Panc1 (cell line): ENCODE results near the gene THEM4.

Source experiments
- CTCF ChIP-seq: fragments of 450-650 bp; IDR thresholded peaks from 2 replicates; pipeline ENCODE4 v1.5.1; 2017; ENCODE audit warnings: mild to moderate bottlenecking
- POLR2AphosphoS5 ChIP-seq: IDR thresholded peaks from 2 replicates; pipeline ENCODE4 v1.6.1; 2012; ENCODE audit warnings: mild to moderate bottlenecking, low read depth, low read length, moderate library complexity
- REST ChIP-seq, 2 experiments: IDR thresholded peaks; 2 replicates each; pipeline ENCODE4 v1.6.1; 2011 to 2012; ENCODE audit warnings: low read depth in 2 of 2, control low read depth in 1 of 2, low read length in 1 of 2, mild to moderate bottlenecking in 1 of 2, moderate library complexity in 1 of 2; ENCODE audit not compliant: insufficient read depth in 1 of 2
- SIN3A ChIP-seq: IDR thresholded peaks from 2 replicates; pipeline ENCODE4 v1.6.1; 2012; ENCODE audit warnings: low read depth, mild to moderate bottlenecking, low read length, moderate library complexity, borderline replicate concordance; ENCODE audit not compliant: insufficient read depth
- TCF7L2 ChIP-seq: IDR thresholded peaks from 2 replicates; pipeline ENCODE4 v1.6.1; 2011; ENCODE audit warnings: mild to moderate bottlenecking, low read depth, low read length, inconsistent platforms

- TF ChIP-seq POLR2AphosphoS5 (no peak), CTCF (no peak), SIN3A (no peak), TCF7L2 (no peak), REST (IDR thresholded peaks at IDR 0.05; ENCODE audit: insufficient read depth in 1 of 2, low read depth in 2 of 2, low read length in 1 of 2) (no peak)
Observed at GRCh38 chr1:151846686-151847237, 62.5 kb downstream of the THEM4 start.
